ENCODE results near the gene HTRA3.

The HTRA3 gene

DNA sequence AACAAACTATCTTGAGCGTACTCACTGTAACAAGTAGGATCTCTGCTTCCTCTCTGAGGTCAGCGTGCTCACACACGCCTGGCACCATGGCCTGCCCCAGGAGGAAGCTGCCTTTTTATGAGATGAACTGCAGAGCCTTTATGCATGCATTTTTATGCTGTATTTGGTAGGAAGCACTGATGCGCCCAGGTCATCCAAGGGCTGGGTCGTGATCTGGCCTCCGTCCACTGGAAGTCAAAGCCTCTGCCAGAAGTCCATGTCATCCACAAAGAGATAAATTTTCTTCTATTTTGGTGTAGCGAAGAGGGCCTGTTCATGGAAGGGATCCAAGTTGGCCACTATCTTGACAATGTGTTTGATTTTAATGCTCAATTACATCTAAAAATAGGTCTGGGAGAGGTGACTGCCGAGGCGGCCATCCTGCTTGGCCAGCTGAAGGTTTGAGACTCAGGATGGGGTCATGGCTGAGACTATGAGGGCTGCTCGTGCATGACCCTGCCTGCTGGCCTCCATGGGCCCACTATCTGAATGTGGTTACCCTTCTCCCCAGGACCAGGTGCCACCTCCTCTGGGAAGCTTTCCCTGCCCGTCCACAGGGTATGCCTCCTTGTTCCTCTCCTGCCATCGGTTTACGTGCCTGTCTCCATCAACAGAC, 50.3 kb downstream of the HTRA3 start:
- H3K4me3 ChIP-seq (replicated peaks; ENCODE audit: low read depth, low read length), result no peak overlapping the region
- no peak for TF ChIP-seq CTCF (IDR thresholded peaks at IDR 0.05; ENCODE audit: low read depth, low read length, missing control alignments)
- DNase-seq (ENCODE audit: extremely low read depth, low read depth), result no peak

GRCh38 chr4:8320386-8320750, 50.8 kb downstream of the HTRA3 start:
- no peak for DNase-seq (ENCODE audit: extremely low read depth, low read depth)
- no peak overlapping the region for H3K4me3 ChIP-seq (replicated peaks; ENCODE audit: low read depth, low read length)
- peak; percentile 13 for TF ChIP-seq CTCF (IDR thresholded peaks at IDR 0.05; ENCODE audit: low read depth, low read length, missing control alignments)

- TF ChIP-seq CTCF (IDR thresholded peaks at IDR 0.05; ENCODE audit: low read depth, low read length, missing control alignments), result no peak
- H3K4me3 ChIP-seq (replicated peaks; ENCODE audit: low read depth, low read length), result no peak overlapping the region
- no peak for DNase-seq (ENCODE audit: extremely low read depth, low read depth)
These were observed 51.7 kb downstream of the HTRA3 start for GRCh38 chr4:8321220-8321619.

- no peak for TF ChIP-seq CTCF (IDR thresholded peaks at IDR 0.05; ENCODE audit: low read depth, low read length, missing control alignments)
- H3K4me3 ChIP-seq (replicated peaks; ENCODE audit: low read depth, low read length), result no peak overlapping the region
- DNase-seq (ENCODE audit: extremely low read depth, low read depth), result no peak
These were observed 52.2 kb downstream of the HTRA3 start for GRCh38 chr4:8321771-8322170.

DNA sequence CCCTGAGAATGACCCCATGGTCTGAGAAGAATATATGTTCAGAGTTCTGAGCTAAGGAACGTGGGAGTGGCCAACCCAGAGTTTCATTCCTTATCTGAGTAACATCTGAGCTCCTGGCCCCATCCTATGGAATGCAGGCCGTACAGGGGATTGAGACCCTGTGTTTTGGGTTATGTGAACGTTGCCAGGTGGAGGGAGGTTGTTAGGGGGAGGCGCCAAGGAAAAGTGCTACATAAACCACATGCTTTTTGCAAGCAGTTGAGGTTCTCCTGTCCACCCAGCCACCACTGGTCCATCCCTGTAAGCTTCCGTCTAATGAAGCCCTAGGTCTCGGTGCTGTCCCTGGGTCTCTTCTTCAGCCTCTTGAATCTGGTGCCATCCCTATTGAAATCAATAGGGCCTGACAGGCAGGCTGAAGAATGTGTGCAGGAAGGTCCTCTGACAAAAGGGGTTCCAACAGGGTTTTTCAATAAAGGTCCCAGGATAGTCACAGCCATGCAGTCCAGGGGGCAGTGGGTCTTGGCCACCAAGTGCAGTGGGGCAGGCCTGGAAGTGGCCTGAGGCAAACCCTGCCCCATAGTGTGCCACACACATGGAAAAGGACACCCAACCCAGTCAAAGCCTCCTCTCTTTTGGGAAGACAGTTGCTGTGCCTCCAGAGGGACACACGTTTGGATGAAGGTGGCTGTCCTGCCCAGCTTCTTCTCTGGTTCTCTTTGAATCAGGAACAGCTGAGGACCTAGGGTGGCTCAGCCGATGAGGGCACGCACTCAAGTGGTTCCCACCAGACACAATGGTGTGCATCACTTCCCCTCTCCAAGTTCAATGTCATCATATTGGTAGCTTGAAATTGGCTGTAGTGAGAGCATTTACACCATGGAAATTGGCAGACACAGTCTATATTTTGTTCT, 53.5 kb downstream of the HTRA3 start:
- no peak for DNase-seq (ENCODE audit: extremely low read depth, low read depth)
- TF ChIP-seq CTCF (IDR thresholded peaks at IDR 0.05; ENCODE audit: low read depth, low read length, missing control alignments), result no peak
- no peak overlapping the region for H3K4me3 ChIP-seq (replicated peaks; ENCODE audit: low read depth, low read length)

GRCh38 chr4:8323947-8324555, 54.5 kb downstream of the HTRA3 start:
- no peak for DNase-seq (ENCODE audit: extremely low read depth, low read depth)
- no peak for TF ChIP-seq CTCF (IDR thresholded peaks at IDR 0.05; ENCODE audit: low read depth, low read length, missing control alignments)

More at GRCh38 chr4:8323947-8324555, 54.5 kb downstream of the HTRA3 start:
- H3K4me3 ChIP-seq (replicated peaks; ENCODE audit: low read depth, low read length), result no peak overlapping the region

Data from HFF-Myc (cell line).